Omental fat pad (tissue), 4 donors: Measurements from ENCODE around the gene MYOZ3. TPM values are rescaled to one million over a fixed set of nuclear protein-coding genes. Genes with fewer than 3 reads are reported as not detected.

Source experiments
- ATAC-seq: fragments of 150-250 bp; one replicate; pipeline ENCODE4 v1.9.1; 2016; ENCODE audit warnings: mild to moderate bottlenecking, moderate library complexity; ENCODE audit not compliant: low FRiP score
- DNase-seq: peaks from one replicate; pipeline ENCODE4 v3.0.0-alpha.2; 2019; ENCODE audit warnings: low spot score
- total RNA-seq, 4 donors: library from RNA; depleted of rRNA; stranded (reverse); fragments of >200 nt; gene quantifications; one replicate each; pipeline ENCODE4 v1.1.0, GENCODE V29; 2016
- TF ChIP-seq, protein P1 (sequence below), 3 donors: fragments of 450-650 bp; IDR thresholded peaks; one replicate each; pipeline ENCODE4 v1.5.1; 2016 to 2017; ENCODE audit warnings: antibody characterized with exemption in 3 of 3, mild to moderate bottlenecking in 3 of 3, moderate library complexity in 2 of 3

The MYOZ3 gene
- total RNA-seq, 4 donors from 2014 or later: 0.28 to 1.7 (median 0.56) TPM; not detected in 1

DNA sequence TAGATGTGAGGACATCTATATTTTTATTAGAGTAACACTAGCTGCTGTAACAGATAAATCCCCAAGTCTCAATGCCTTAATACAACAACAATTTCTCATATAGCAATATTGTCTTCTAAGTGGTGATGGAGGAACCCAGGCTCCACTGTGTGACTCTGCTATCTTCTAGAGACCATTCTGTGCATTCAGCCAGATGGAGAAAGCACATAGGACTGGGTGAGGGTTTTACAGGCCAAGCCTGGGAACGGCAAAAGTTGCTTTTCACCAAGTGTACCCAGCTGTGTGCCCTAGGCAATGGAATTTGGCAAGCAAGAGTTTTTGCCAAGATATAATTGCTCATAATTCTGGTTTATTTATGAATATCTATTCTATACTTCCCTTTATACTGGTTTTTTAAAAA is 28.1 kb downstream of the MYOZ3 start:
- TF ChIP-seq, protein P1, sequence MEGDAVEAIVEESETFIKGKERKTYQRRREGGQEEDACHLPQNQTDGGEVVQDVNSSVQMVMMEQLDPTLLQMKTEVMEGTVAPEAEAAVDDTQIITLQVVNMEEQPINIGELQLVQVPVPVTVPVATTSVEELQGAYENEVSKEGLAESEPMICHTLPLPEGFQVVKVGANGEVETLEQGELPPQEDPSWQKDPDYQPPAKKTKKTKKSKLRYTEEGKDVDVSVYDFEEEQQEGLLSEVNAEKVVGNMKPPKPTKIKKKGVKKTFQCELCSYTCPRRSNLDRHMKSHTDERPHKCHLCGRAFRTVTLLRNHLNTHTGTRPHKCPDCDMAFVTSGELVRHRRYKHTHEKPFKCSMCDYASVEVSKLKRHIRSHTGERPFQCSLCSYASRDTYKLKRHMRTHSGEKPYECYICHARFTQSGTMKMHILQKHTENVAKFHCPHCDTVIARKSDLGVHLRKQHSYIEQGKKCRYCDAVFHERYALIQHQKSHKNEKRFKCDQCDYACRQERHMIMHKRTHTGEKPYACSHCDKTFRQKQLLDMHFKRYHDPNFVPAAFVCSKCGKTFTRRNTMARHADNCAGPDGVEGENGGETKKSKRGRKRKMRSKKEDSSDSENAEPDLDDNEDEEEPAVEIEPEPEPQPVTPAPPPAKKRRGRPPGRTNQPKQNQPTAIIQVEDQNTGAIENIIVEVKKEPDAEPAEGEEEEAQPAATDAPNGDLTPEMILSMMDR (IDR thresholded peaks at IDR 0.05): no peak
- no peak for DNase-seq
- ATAC-seq: no peak

DNA sequence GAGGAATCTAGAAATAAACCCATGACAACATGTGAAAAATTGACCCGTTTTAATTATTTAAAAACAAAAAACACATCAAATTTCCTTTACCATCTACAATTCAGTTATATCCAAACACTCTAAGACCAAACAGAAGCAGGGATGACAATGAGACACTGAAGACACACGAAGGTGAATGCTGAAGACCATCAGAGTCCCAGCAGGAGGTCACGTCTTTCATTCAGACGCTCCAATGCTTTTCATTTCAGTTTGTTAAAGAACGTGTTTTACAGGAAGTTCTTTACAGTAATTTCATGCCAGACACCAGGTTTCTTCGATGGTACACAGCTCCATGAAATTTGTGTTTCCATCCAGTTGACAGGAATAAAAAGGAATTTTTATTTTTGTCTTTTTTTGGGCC is 29.7 kb downstream of the MYOZ3 start:
- no peak for DNase-seq
- TF ChIP-seq, protein P1 (IDR thresholded peaks at IDR 0.05): no peak
- ATAC-seq: no peak

DNA sequence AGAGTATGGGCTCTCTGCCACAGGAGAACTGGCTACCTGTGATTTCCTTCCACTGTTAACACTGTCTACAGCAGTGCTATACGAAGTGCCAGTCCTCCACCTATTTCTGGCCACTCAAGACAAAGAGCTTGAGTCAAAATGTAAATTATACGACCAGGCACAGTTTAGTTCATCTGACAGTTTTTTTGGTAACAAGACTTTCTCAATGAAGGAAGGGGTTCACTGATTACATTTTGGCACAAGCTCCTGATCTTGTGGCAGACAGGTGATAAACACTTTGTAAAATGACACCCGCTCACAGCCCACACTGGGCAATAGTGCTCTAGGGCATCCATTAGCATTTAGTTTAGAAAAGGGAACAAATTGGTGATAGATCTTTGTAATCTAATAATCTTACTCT is 31.2 kb downstream of the MYOZ3 start:
- DNase-seq (no peak), ATAC-seq (no peak)
- TF ChIP-seq, protein P1 (IDR thresholded peaks at IDR 0.05): no peak

DNA sequence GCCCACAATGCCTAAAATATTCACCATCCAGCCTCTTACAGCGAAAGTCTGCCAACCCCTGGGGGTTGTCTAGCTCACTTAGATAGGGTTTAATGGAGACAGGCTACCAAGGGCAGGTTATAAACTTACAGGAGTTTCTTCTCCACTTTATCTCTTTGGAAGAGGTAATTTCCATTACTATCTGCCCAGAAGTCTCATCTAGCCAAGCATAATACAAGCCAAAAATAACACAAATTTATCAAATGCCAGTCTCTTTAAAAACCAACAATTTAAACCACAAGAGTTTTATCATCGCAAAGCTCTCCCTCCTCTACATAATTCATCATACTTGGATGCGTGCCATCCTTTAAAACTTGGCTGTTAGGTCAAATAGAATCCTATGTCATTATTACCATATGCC is 33.6 kb downstream of the MYOZ3 start:
- TF ChIP-seq, protein P1 (IDR thresholded peaks at IDR 0.05): no peak
- peak; percentile 46 for ATAC-seq
- no peak for DNase-seq

DNA sequence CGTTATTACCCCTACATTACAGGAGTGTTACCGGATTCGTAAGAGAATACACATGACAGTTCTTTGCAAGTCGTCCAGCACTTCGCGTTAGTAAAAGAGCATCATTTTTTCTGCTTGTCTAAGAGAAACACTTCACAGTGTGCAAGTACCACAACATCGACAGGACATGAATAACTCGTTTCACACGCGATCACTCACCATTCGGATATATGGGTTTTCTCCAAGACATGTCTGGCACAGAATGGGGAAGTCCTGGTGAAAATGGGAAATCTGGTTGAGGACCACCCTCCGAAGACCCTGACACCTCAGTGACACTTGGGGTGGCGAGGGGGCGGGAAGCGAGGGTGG is 39.2 kb downstream of the MYOZ3 start:
- DNase-seq (no peak), ATAC-seq (no peak)
- TF ChIP-seq, protein P1 (IDR thresholded peaks at IDR 0.05): no peak

DNA sequence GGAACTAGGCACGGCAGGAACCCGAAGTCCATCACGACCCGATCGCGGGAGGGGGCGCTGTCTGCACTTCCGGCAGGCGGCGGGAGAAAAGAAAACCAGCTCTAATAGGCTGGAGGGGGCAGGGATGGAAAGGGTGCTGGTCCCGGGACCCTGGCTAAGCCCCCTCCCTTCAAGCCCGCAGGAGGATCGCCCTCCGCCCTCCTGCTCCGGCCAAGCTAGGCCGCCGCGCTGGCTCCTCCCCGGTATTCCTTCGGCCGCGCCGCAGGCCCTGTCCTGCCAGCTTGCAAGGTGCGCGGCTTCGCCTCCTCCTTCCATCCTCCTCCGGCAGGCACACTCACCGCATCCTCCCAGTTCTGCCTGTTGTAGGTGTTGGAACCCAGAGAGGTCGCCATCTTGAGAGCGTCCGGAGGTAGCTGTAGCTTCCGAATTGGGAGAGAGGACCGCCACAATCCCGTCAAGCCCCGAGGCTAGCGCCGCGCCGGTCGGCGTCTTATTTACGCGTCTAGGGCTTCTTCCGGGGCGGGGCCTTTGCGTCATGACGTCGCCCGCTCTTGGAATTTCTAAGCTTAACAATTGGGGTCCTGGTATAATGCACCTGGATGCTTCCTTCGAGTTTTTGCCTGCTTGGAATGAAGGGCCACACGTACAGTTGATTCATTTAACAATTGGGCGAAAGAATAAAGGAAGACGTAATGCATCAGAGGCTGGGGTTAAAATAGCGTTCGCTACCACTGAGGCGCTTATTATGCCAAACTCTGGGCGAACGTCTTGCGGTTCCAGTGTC is 39.7 kb downstream of the MYOZ3 start, which contains the start of gene RBM22:
TSS of gene RBM22 (minus strand) at position 469 of the 784 bp plus-strand sequence. CDS start at position 392, 77 bp downstream.
- TF ChIP-seq, protein P1 (IDR thresholded peaks at IDR 0.05): no peak
- DNase-seq (peak; percentile 76), ATAC-seq (peak; percentile 93)

DNA sequence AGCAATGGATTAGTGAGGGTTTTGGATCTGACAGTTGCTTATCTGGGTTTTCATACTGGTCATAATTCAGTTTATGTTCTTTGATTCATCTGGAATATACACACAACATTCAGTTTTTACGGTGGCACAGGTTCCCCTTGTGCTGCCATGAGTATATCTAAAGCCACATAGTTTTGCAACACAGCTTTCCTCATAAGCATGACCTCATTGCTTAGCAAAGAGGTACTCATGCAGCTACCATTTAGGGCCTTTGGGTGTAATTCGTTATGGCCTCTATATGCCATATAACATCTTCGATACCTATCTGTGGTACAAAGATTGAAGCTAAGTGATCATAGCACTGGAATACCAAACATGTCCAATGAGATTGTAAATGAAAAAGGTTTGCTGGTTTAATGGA is 42.7 kb downstream of the MYOZ3 start:
- DNase-seq (no peak), ATAC-seq (no peak)
- TF ChIP-seq, protein P1 (IDR thresholded peaks at IDR 0.05): no peak
